Measurements from ENCODE around the gene C13orf46. TPM values are rescaled to one million over a fixed set of nuclear protein-coding genes. Genes with fewer than 3 reads are reported as not detected.

The C13orf46 gene
- total and polyA plus RNA-seq, 10 of the 15 experiments (the other 5 are each of a cell fraction or from before 2014, with no cell fraction given): 0.01 to 0.18 (median 0.09) TPM; not detected in 6

- ChIA-PET SMC1A (ENCODE audit: uncharacterized antibody, unreplicated experiment) (no interaction called here), RAD21 (ENCODE audit: unreplicated experiment) (no interaction called here), POLR2A (no interaction called here), CTCF (no interaction called here)
- TF ChIP-seq, protein P1, sequence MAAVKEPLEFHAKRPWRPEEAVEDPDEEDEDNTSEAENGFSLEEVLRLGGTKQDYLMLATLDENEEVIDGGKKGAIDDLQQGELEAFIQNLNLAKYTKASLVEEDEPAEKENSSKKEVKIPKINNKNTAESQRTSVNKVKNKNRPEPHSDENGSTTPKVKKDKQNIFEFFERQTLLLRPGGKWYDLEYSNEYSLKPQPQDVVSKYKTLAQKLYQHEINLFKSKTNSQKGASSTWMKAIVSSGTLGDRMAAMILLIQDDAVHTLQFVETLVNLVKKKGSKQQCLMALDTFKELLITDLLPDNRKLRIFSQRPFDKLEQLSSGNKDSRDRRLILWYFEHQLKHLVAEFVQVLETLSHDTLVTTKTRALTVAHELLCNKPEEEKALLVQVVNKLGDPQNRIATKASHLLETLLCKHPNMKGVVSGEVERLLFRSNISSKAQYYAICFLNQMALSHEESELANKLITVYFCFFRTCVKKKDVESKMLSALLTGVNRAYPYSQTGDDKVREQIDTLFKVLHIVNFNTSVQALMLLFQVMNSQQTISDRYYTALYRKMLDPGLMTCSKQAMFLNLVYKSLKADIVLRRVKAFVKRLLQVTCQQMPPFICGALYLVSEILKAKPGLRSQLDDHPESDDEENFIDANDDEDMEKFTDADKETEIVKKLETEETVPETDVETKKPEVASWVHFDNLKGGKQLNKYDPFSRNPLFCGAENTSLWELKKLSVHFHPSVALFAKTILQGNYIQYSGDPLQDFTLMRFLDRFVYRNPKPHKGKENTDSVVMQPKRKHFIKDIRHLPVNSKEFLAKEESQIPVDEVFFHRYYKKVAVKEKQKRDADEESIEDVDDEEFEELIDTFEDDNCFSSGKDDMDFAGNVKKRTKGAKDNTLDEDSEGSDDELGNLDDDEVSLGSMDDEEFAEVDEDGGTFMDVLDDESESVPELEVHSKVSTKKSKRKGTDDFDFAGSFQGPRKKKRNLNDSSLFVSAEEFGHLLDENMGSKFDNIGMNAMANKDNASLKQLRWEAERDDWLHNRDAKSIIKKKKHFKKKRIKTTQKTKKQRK (IDR thresholded peaks at IDR 0.05; ENCODE audit: low read depth, low read length): no peak
- no peak for TF ChIP-seq JUND (IDR thresholded peaks at IDR 0.05; ENCODE audit: low read depth, low read length)
- TF ChIP-seq ZNF384 (IDR thresholded peaks at IDR 0.05; ENCODE audit: borderline replicate concordance, low read depth, low read length): no peak
- no peak for TF ChIP-seq ASH2L (IDR thresholded peaks at IDR 0.05; ENCODE audit: borderline replicate concordance, low read depth)
- TF ChIP-seq BCLAF1 (IDR thresholded peaks at IDR 0.05): no peak
- TF ChIP-seq, protein P2, sequence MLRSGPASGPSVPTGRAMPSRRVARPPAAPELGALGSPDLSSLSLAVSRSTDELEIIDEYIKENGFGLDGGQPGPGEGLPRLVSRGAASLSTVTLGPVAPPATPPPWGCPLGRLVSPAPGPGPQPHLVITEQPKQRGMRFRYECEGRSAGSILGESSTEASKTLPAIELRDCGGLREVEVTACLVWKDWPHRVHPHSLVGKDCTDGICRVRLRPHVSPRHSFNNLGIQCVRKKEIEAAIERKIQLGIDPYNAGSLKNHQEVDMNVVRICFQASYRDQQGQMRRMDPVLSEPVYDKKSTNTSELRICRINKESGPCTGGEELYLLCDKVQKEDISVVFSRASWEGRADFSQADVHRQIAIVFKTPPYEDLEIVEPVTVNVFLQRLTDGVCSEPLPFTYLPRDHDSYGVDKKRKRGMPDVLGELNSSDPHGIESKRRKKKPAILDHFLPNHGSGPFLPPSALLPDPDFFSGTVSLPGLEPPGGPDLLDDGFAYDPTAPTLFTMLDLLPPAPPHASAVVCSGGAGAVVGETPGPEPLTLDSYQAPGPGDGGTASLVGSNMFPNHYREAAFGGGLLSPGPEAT (IDR thresholded peaks at IDR 0.05; ENCODE audit: low read depth): no peak
- no peak for TF ChIP-seq EED (IDR thresholded peaks at IDR 0.05; ENCODE audit: low read depth)
- TF ChIP-seq, protein P3, sequence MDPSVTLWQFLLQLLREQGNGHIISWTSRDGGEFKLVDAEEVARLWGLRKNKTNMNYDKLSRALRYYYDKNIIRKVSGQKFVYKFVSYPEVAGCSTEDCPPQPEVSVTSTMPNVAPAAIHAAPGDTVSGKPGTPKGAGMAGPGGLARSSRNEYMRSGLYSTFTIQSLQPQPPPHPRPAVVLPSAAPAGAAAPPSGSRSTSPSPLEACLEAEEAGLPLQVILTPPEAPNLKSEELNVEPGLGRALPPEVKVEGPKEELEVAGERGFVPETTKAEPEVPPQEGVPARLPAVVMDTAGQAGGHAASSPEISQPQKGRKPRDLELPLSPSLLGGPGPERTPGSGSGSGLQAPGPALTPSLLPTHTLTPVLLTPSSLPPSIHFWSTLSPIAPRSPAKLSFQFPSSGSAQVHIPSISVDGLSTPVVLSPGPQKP (IDR thresholded peaks at IDR 0.05; ENCODE audit: low read depth, low read length): no peak
- Histone ChIP-seq H4K20me1 (ENCODE audit: control insufficient read depth, insufficient read depth) (no peaks in the 10 kb centered on the region), H3K4me3 (no peak overlapping the region), H3K27ac (ENCODE audit: control insufficient read depth, insufficient read depth) (no peak overlapping the region), H3K27me3 (replicated peaks in 1 of 2; ENCODE audit: control insufficient read depth in 2 of 2, insufficient read depth in 2 of 2, low read length in 1 of 2) (no peaks in the 10 kb centered on the region), H3K9me3 (replicated peaks; ENCODE audit: control insufficient read depth, insufficient read depth, low read length) (no peaks in the 10 kb centered on the region), H3K36me3 (ENCODE audit: control insufficient read depth in 2 of 2, insufficient read depth in 2 of 2, low read length in 1 of 2) (no peaks in the 10 kb centered on the region; a peak in 1 of 4 replicates), H3K79me2 (ENCODE audit: control insufficient read depth, insufficient read depth, low read length) (no peaks in the 10 kb centered on the region), H2AFZ (ENCODE audit: control insufficient read depth, low read depth, low read length) (no peak overlapping the region), H3K4me1 (ENCODE audit: control insufficient read depth, insufficient read depth, low read length) (no peaks in the 10 kb centered on the region), H3K9ac (ENCODE audit: control insufficient read depth, insufficient read depth, low read length) (no peak overlapping the region), H3K4me2 (ENCODE audit: control insufficient read depth, insufficient read depth) (no peak overlapping the region)
- no TSS peak for BruUV-seq (replicated peaks)
- DNase-seq (ENCODE audit: low read depth, low spot score): no peak
- in situ Hi-C loops (cut with MboI): loop anchor here (5.0 kb wide), 1 partner anchor 40 kb away; no protein-coding TSS in a partner anchor
- no peak for ATAC-seq
- WGBS (ENCODE audit: insufficient coverage, insufficient replicate concordance, low lambda C conversion rate, missing lambda C conversion rate): 91% methylated on average over 36 of the region's 36 CpGs
- intact Hi-C loops (cut with micrococcal nuclease; ENCODE audit: unreplicated experiment): no loop called here
- no peak for FAIRE-seq
These were observed 1.2 kb downstream of the C13orf46 start for GRCh38 chr13:113972451-113973217.
